ENCODE data around the gene BMP3.

Gene BMP3

DNA sequence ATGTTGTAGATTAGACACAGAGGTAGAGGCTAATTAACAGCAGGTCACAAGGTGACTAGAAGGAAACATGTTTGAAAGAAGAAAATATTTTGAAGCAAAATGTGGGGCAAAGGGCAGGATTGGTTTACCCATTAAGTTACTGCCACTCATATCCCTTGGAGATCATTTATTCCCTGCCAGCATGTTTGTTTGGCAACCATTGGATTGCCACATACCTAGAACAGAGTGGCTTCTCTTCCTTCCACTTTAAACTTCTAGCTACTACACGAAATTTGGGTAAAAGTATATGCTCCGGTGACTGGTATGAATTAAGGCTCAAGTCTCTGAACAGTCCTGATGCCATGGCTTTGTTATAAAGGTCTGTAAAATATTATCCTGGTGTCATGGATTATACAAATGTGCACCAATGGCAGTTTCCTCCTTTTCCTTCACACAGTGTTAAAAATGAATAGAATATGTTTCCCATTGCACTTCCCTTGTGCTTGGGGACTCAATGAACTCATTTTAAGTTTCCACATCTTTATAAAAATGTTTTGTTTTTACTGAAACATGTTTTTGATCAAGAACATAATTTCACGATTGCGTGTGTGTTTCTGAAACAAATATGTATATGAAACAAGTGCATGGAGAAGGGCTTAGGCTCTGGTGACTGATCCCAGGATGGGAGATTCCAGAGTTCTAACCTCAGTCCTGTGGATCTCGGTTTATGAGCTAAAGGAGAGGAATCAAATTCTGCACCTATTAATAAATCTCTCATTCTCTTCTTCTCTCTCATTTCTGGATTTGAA is 12.3 kb downstream of the BMP3 start:
- DNase-seq = no peak

- DNase-seq = no peak
Measured at GRCh38 chr4:81049330-81049729, 18.8 kb downstream of the BMP3 start.

DNA sequence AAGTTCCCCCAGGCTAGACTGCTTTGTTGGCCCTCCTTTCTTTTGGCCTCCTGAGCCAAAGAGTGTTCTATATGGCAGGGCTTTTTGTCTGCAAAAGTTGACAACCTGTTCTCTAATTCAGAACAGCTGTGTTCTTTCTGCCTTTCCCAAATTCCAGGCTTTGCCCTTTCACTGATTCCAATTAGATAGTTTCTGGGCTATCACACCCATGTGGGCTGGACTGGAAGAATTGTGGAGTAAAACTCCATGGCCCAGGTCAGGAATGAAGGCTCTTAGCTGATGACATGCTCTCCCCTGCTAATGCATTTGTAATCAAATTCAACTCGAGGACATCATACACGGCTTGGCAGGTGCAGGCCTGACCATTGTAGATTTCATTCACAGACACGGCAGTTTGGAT is 19.4 kb downstream of the BMP3 start:
- DNase-seq = no peak

DNA sequence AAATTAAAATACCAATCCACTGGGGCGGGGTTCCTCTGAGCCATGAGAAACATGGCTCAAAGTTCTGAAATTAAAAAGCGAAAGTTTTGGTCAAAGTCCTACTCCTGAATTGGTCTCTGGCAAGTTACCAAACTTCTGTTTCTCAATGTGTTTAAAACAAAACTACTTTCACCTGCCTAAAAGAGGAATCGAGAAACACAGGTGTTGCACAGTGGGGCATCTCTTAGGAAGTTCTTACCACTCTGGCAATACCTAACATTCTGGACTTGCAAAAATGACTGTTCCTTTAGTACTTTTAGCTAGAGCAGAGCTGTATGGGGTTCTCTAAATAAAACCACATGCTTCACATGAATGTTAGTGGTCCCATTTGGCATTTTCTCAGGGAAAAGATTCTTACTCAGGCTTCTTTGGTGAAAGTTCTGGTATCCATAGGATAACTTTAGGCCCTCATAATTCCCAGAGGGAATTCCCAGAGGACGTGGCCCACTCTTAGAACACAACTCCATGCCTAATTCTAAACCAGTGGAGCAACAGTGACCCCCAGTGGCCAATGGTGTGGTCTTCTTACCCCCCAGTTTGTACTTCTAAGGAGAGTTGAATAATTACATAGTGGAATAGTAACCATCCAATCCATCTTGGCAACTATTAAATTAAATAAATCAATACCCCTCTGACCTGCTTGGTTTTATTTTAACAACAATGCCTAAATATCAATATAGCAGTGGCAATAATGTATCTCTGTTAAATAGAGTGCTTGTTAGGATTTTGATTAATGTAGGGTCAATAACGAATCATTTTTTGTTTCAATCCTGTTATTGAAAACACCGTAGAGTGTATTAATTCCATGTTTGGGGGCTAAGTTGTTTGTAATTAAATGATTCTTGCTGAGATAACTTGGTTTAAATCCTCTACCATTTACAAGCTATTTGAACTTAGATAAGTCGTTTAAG is 21.9 kb downstream of the BMP3 start:
- DNase-seq = no peak

DNA sequence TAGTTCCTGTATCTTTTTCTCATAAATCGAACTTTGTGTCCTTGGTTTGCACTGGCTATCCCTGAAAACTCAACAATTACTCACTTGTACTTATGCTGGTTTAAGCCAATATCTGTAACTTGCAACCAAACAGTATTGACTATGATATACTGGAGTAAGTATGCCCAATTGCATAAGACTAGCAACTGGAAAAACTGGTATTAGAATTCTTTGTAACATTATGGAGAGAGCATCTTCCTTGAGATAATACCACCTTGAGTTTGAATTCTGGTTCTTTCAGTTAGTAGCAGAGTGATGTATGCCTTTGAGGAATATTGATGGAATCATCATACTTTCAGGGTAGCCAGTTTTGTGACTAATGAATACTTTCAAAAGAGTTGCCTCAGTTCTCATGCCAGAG is 28.1 kb downstream of the BMP3 start:
- no peak for DNase-seq

DNA sequence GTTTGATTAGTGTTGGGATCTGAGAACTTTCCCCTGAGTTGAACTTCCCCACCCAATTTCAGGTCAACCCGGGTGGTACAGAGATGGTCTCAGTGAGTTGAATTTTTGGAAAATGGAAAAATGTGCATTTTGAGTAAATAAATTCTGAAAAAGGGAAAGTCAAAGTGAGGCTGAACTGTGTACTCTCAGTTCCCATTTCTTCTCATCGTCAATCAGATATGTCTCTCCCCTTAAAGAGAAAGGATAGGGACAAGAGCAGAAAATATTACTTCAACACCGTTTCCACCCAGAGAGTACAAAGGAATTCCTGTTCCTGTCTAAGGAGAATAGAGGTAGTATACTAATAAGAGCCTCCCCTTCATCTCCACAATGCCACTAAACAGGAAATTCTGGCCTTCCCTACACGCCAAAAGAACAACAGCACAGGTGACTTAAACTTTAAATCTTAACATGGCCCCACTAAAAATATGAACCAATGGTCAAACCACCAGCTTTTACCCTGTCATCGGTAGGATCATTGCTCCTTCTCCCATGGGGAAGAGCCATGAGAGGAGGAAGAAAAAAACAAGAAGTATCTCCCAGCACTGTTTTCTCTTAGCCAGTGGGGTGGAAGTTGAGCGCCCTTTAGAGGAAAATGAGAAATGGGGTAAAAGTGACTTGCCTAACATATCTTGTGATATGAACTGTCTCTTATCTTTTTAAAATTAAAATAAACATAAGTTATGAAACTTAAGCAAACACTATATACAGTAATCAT is 30.3 kb downstream of the BMP3 start:
- no peak for DNase-seq

DNA sequence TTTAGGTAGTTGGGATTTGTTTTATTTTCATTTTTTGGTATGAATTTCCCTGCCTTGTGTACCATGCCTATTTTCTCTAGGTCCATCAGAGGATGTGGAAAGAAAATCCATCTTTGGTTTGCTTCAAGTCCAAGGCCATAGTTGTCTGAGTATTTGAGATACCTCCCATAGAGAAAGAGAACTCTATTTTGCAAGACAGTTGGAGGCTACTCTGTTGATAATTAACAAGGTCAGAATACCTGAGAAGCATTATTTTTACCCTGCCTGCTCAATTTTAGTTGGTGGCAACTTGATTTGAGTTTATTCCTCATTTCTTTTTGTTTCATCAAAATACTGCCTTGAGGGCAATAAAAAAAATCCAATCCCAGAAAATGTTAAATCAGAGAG is 30.8 kb downstream of the BMP3 start:
- DNase-seq = no peak

GRCh38 chr4:81062001-81062400 is 31.5 kb downstream of the BMP3 start:
- DNase-seq = no peak

- DNase-seq = no peak
Measured at GRCh38 chr4:81065446-81065845, 34.9 kb downstream of the BMP3 start.

GRCh38 chr4:81069706-81070331 is 39.3 kb downstream of the BMP3 start:
- peak; percentile 1 for DNase-seq

DNA sequence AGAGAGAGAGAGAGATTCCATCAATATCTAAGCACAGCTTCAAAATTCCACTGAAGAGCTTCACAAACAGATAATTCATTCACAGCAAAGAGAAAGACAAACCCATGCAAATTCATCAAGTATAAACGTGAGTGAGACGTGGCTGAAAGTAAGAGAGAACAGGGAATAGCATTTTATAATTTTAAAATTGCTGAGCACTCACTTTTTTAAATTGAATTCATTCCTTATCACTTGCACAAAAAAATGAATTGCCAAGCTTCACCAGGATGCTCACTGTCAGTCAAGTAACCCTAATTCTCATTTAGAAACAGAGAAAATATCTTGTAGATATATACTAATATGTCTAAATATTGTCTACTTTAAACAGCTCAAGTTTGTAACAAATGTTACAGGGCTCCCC is 40.5 kb downstream of the BMP3 start:
- DNase-seq = no peak

DNA sequence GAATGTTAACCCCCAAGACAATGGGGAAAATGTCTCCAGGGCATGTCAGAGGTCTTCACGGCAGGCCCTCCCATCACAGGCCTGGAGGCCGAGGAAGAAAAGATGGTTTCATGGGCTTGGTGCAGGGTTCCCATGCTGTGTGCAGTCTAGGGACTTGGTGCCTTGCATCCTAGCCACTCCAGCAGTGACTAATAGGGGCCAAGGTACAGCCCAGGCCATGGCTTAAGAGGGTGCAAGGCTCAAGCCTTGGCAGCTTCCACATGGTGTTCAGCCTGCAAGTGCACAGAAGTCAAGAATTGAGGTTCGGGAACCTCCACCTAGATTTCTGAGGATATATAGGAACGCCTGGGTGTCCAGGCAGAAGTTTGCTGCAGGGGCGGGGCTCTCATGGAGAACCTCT is 50.6 kb downstream of the BMP3 start:
- no peak for DNase-seq

- no peak for DNase-seq
Measured at GRCh38 chr4:81084029-81084428, 53.5 kb downstream of the BMP3 start.

GRCh38 chr4:81084634-81085033 is 54.1 kb downstream of the BMP3 start:
- DNase-seq = no peak

DNA sequence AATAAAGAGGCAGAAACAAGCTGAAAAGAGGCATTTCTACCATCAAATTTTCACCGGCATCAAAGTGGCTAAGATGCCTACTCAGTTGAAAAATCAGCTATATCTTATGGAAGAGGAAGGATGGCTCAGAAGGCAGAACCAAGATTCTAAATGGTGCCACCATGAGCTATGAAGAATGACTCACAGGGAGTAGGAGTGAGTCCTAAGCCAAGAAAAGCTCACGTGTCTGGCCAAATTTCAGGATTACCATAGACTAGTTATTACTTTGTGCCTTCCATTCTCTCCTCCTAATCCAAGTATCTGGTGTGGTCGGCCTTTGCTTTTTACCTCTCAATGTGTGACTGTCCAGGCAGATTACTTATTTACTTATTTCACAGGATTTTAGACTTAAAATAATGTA is 54.8 kb downstream of the BMP3 start:
- no peak for DNase-seq

- DNase-seq = no peak
Measured at GRCh38 chr4:81085979-81086378, 55.5 kb downstream of the BMP3 start.

GRCh38 chr4:81093720-81094401 is 63.4 kb downstream of the BMP3 start:
- no peak for DNase-seq

DNA sequence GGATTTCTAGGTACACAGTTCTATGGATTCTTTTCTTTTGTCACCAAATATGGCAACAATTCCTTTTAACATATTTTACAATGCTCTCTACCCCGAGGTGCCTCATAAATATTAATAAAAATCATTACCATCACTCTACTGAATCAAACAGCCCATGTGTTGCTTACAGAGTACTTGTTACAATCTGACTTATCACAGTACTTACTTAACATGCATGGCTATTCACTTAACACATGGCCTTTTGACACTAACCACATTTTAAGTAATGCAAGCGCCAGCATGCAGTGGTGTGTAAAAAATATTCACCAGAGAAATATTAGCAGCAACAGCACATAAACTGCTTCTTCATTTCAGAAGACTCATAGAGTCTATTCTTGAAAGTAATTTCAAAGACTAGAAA is 64.9 kb downstream of the BMP3 start:
- no peak for DNase-seq

GRCh38 chr4:81096566-81096965 is 66.1 kb downstream of the BMP3 start:
- DNase-seq = no peak

GRCh38 chr4:81102107-81102506 is 71.6 kb downstream of the BMP3 start:
- DNase-seq = no peak

GRCh38 chr4:81106150-81106549 is 75.6 kb downstream of the BMP3 start:
- no peak for DNase-seq
